NT2/D1 (cell line): ENCODE measurements around the gene UBAC1.
"Not testable (repeated sequence)": the region's sequence is repeated elsewhere in the genome, so short reads cannot be mapped to it uniquely, and the experiment has no call there.

Experiments used
- DNase-seq: peaks from one replicate; pipeline ENCODE4 v3.0.0-alpha.2; 2011; ENCODE audit warnings: low read depth, low spot score
- H3K27me3 ChIP-seq: 2 replicates; pipeline ENCODE4 v1.6.0; 2011; ENCODE audit warnings: mild to moderate bottlenecking; ENCODE audit not compliant: insufficient read length, insufficient read depth
- H3K36me3 ChIP-seq: 2 replicates; pipeline ENCODE4 v1.6.1; 2011; ENCODE audit warnings: mild to moderate bottlenecking, low read length, mixed read lengths; ENCODE audit not compliant: insufficient read depth, insufficient read length
- H3K4me1 ChIP-seq: 2 replicates; pipeline ENCODE4 v1.5.1; 2011; ENCODE audit not compliant: insufficient read depth, insufficient read length
- H3K4me3 ChIP-seq: 2 replicates; pipeline ENCODE4 v1.5.1; 2011; ENCODE audit warnings: low read depth; ENCODE audit not compliant: insufficient read length
- H3K9ac ChIP-seq: 2 replicates; pipeline ENCODE4 v1.6.0; 2011; ENCODE audit warnings: low read depth; ENCODE audit not compliant: insufficient read length
- H3K9me3 ChIP-seq: 2 replicates; pipeline ENCODE4 v1.5.1; 2011; ENCODE audit warnings: mild to moderate bottlenecking, low read length; ENCODE audit not compliant: insufficient read depth
- SUZ12 ChIP-seq: IDR thresholded peaks from 2 replicates; pipeline ENCODE4 v1.6.1; 2011; ENCODE audit not compliant: insufficient read length, insufficient read depth; ENCODE audit errors: extremely low read depth
- YY1 ChIP-seq: IDR thresholded peaks from 2 replicates; pipeline ENCODE4 v1.6.1; 2011; ENCODE audit not compliant: insufficient read length, insufficient read depth
- ZNF274 ChIP-seq: IDR thresholded peaks from 2 replicates; pipeline ENCODE4 v1.6.1; 2011; ENCODE audit warnings: mild to moderate bottlenecking, low read depth, low read length

Gene UBAC1

GRCh38 chr9:135950135-135950682 lies 11.0 kb downstream of the UBAC1 start:
- no peaks in the 10 kb centered on the region for H3K9me3 ChIP-seq
- peaks cover 81% of the 10 kb centered on the region for H3K36me3 ChIP-seq
- TF ChIP-seq YY1 = no peak
- no peak for TF ChIP-seq SUZ12
- no peak for TF ChIP-seq ZNF274
- no peak overlapping the region for H3K4me3 ChIP-seq
- peaks cover 19% of the 10 kb centered on the region for H3K4me1 ChIP-seq
- DNase-seq = no peak
- H3K27me3 ChIP-seq = no peaks in the 10 kb centered on the region
- no peak overlapping the region for H3K9ac ChIP-seq

GRCh38 chr9:135949501-135950134 lies 11.6 kb downstream of the UBAC1 start:
- no peak overlapping the region for H3K4me3 ChIP-seq
- no peak overlapping the region for H3K9ac ChIP-seq
- no peaks in the 10 kb centered on the region for H3K27me3 ChIP-seq
- H3K36me3 ChIP-seq = peaks cover 82% of the 10 kb centered on the region
- peaks cover 19% of the 10 kb centered on the region for H3K4me1 ChIP-seq
- TF ChIP-seq YY1 (no peak), ZNF274 (no peak), SUZ12 (no peak)
- no peaks in the 10 kb centered on the region for H3K9me3 ChIP-seq
- no peak for DNase-seq

- TF ChIP-seq SUZ12 = no peak
- TF ChIP-seq ZNF274 = no peak
- TF ChIP-seq YY1 = no peak
- no peak for DNase-seq
- H3K27me3 ChIP-seq = no peaks in the 10 kb centered on the region
- H3K36me3 ChIP-seq = peaks cover 82% of the 10 kb centered on the region
- no peak overlapping the region for H3K4me3 ChIP-seq
- H3K9ac ChIP-seq = no peak overlapping the region
- H3K9me3 ChIP-seq = no peaks in the 10 kb centered on the region
- H3K4me1 ChIP-seq = peaks cover 19% of the 10 kb centered on the region
These were observed 12.2 kb downstream of the UBAC1 start for GRCh38 chr9:135948968-135949367.

- Histone ChIP-seq H3K4me3 (no peak overlapping the region), H3K27me3 (no peaks in the 10 kb centered on the region), H3K9ac (no peak overlapping the region), H3K36me3 (peaks cover 84% of the 10 kb centered on the region), H3K4me1 (peaks cover 19% of the 10 kb centered on the region), H3K9me3 (no peaks in the 10 kb centered on the region)
- DNase-seq = no peak
- TF ChIP-seq ZNF274 = no peak
- TF ChIP-seq YY1 = no peak
- no peak for TF ChIP-seq SUZ12
These were observed 12.7 kb downstream of the UBAC1 start for GRCh38 chr9:135948446-135948845.

- Histone ChIP-seq H3K4me3 (no peak overlapping the region), H3K9me3 (no peaks in the 10 kb centered on the region), H3K4me1 (peaks cover 18% of the 10 kb centered on the region), H3K36me3 (peaks cover 82% of the 10 kb centered on the region), H3K27me3 (no peaks in the 10 kb centered on the region), H3K9ac (no peak overlapping the region)
- no peak for DNase-seq
- TF ChIP-seq ZNF274 (no peak), YY1 (no peak), SUZ12 (no peak)
These were observed 13.6 kb downstream of the UBAC1 start for GRCh38 chr9:135947582-135947981.

GRCh38 chr9:135947105-135947504 lies 14.1 kb downstream of the UBAC1 start:
- DNase-seq, H3K4me3 ChIP-seq, H3K27me3 ChIP-seq, H3K9me3 ChIP-seq, H3K9ac ChIP-seq: not testable (repeated sequence)
- peaks cover 79% of the 10 kb centered on the region for H3K36me3 ChIP-seq
- H3K4me1 ChIP-seq = peaks cover 13% of the 10 kb centered on the region

- H3K36me3 ChIP-seq = peaks cover 83% of the 10 kb centered on the region
- H3K4me3 ChIP-seq = no peak overlapping the region
- peaks cover 12% of the 10 kb centered on the region for H3K4me1 ChIP-seq
- DNase-seq = no peak
- no peaks in the 10 kb centered on the region for H3K27me3 ChIP-seq
- no peaks in the 10 kb centered on the region for H3K9me3 ChIP-seq
- TF ChIP-seq SUZ12 = no peak
- H3K9ac ChIP-seq = no peak overlapping the region
These were observed 14.7 kb downstream of the UBAC1 start for GRCh38 chr9:135946392-135946994.
